NT2/D1 (cell line): ENCODE measurements around the gene FBXO48.
A peak's percentile ranks its signal among the peaks of the same experiment; 100 is the strongest.

ENCODE experiments used
- DNase-seq: peaks from one replicate; pipeline ENCODE4 v3.0.0-alpha.2; 2011; ENCODE audit warnings: low read depth, low spot score
- H3K27me3 ChIP-seq: 2 replicates; pipeline ENCODE4 v1.6.0; 2011; ENCODE audit warnings: mild to moderate bottlenecking; ENCODE audit not compliant: insufficient read length, insufficient read depth
- H3K36me3 ChIP-seq: 2 replicates; pipeline ENCODE4 v1.6.1; 2011; ENCODE audit warnings: mild to moderate bottlenecking, low read length, mixed read lengths; ENCODE audit not compliant: insufficient read depth, insufficient read length
- H3K4me1 ChIP-seq: 2 replicates; pipeline ENCODE4 v1.5.1; 2011; ENCODE audit not compliant: insufficient read depth, insufficient read length
- H3K4me3 ChIP-seq: 2 replicates; pipeline ENCODE4 v1.5.1; 2011; ENCODE audit warnings: low read depth; ENCODE audit not compliant: insufficient read length
- H3K9ac ChIP-seq: 2 replicates; pipeline ENCODE4 v1.6.0; 2011; ENCODE audit warnings: low read depth; ENCODE audit not compliant: insufficient read length
- H3K9me3 ChIP-seq: 2 replicates; pipeline ENCODE4 v1.5.1; 2011; ENCODE audit warnings: mild to moderate bottlenecking, low read length; ENCODE audit not compliant: insufficient read depth
- SUZ12 ChIP-seq: IDR thresholded peaks from 2 replicates; pipeline ENCODE4 v1.6.1; 2011; ENCODE audit not compliant: insufficient read length, insufficient read depth; ENCODE audit errors: extremely low read depth
- YY1 ChIP-seq: IDR thresholded peaks from 2 replicates; pipeline ENCODE4 v1.6.1; 2011; ENCODE audit not compliant: insufficient read length, insufficient read depth
- ZNF274 ChIP-seq: IDR thresholded peaks from 2 replicates; pipeline ENCODE4 v1.6.1; 2011; ENCODE audit warnings: mild to moderate bottlenecking, low read depth, low read length

The FBXO48 gene

GRCh38 chr2:68425503-68425902, 41.6 kb downstream of the FBXO48 start:
- H3K4me1 ChIP-seq: no peaks in the 10 kb centered on the region
- no peaks in the 10 kb centered on the region for H3K27me3 ChIP-seq
- no peak overlapping the region for H3K4me3 ChIP-seq
- no peaks in the 10 kb centered on the region for H3K36me3 ChIP-seq
- no peak overlapping the region for H3K9ac ChIP-seq
- no peak for TF ChIP-seq ZNF274
- TF ChIP-seq SUZ12: no peak
- no peak for TF ChIP-seq YY1
- H3K9me3 ChIP-seq: no peaks in the 10 kb centered on the region
- DNase-seq: no peak

- H3K4me1 ChIP-seq: no peaks in the 10 kb centered on the region
- no peaks in the 10 kb centered on the region for H3K9me3 ChIP-seq
- DNase-seq: no peak
- H3K4me3 ChIP-seq: no peak overlapping the region
- no peak overlapping the region for H3K9ac ChIP-seq
- no peaks in the 10 kb centered on the region for H3K27me3 ChIP-seq
- TF ChIP-seq SUZ12: no peak
- TF ChIP-seq ZNF274: no peak
- no peak for TF ChIP-seq YY1
- H3K36me3 ChIP-seq: no peaks in the 10 kb centered on the region
Observed at GRCh38 chr2:68423966-68424650, 43.0 kb downstream of the FBXO48 start.

- Histone ChIP-seq H3K4me3 (no peak overlapping the region), H3K9me3 (no peaks in the 10 kb centered on the region), H3K9ac (no peak overlapping the region), H3K4me1 (no peaks in the 10 kb centered on the region), H3K27me3 (no peaks in the 10 kb centered on the region), H3K36me3 (no peaks in the 10 kb centered on the region)
- no peak for TF ChIP-seq YY1
- TF ChIP-seq ZNF274: no peak
- no peak for TF ChIP-seq SUZ12
- DNase-seq: no peak
Observed at GRCh38 chr2:68420254-68420910, 46.7 kb downstream of the FBXO48 start.

- Histone ChIP-seq H3K9me3 (no peaks in the 10 kb centered on the region), H3K4me3 (no peak overlapping the region), H3K36me3 (no peaks in the 10 kb centered on the region), H3K9ac (no peak overlapping the region), H3K27me3 (no peaks in the 10 kb centered on the region), H3K4me1 (no peaks in the 10 kb centered on the region)
- TF ChIP-seq SUZ12 (no peak), ZNF274 (no peak)
- DNase-seq: peak; percentile 23
Observed at GRCh38 chr2:68418855-68419254, 48.2 kb downstream of the FBXO48 start.

GRCh38 chr2:68418419-68418818, 48.7 kb downstream of the FBXO48 start:
- DNase-seq: no peak
- TF ChIP-seq ZNF274 (no peak), SUZ12 (no peak), YY1 (no peak)
- Histone ChIP-seq H3K27me3 (no peaks in the 10 kb centered on the region), H3K36me3 (no peaks in the 10 kb centered on the region), H3K4me1 (no peaks in the 10 kb centered on the region), H3K4me3 (no peak overlapping the region), H3K9ac (no peak overlapping the region), H3K9me3 (no peaks in the 10 kb centered on the region)

- Histone ChIP-seq H3K4me1 (no peaks in the 10 kb centered on the region), H3K9ac (no peak overlapping the region), H3K4me3 (no peak overlapping the region), H3K9me3 (no peaks in the 10 kb centered on the region), H3K36me3 (no peaks in the 10 kb centered on the region), H3K27me3 (no peaks in the 10 kb centered on the region)
- no peak for DNase-seq
- TF ChIP-seq SUZ12 (no peak), YY1 (no peak), ZNF274 (no peak)
Observed at GRCh38 chr2:68417926-68418325, 49.2 kb downstream of the FBXO48 start.

- no peak for TF ChIP-seq YY1
- no peak for TF ChIP-seq ZNF274
- TF ChIP-seq SUZ12: no peak
- no peaks in the 10 kb centered on the region for H3K9me3 ChIP-seq
- H3K27me3 ChIP-seq: no peaks in the 10 kb centered on the region
- H3K36me3 ChIP-seq: no peaks in the 10 kb centered on the region
- no peak for DNase-seq
- no peaks in the 10 kb centered on the region for H3K4me1 ChIP-seq
- H3K4me3 ChIP-seq: no peak overlapping the region
- H3K9ac ChIP-seq: no peak overlapping the region
Observed at GRCh38 chr2:68416081-68416675, 50.9 kb downstream of the FBXO48 start.
